MG63 (cell line): ENCODE measurements around the gene CORO2B. TPM values are rescaled to one million over a fixed set of nuclear protein-coding genes. Genes with fewer than 3 reads are reported as not detected.
A peak's percentile ranks its signal among the peaks of the same experiment; 100 is the strongest.

Experiments
- DNase-seq: peaks from one replicate; pipeline ENCODE4 v3.0.0-alpha.2; 2020
- H3K27me3 ChIP-seq: fragments of 250-450 bp; sonication (Bioruptor Pico); 2 replicates; pipeline ENCODE4 v1.5.1; 2020; ENCODE audit warnings: mild to moderate bottlenecking, moderate library complexity
- H3K36me3 ChIP-seq: fragments of 250-450 bp; sonication (Bioruptor Pico); 2 replicates; pipeline ENCODE4 v1.5.1; 2020; ENCODE audit warnings: mild to moderate bottlenecking, moderate library complexity
- H3K4me3 ChIP-seq: fragments of 250-450 bp; sonication (Bioruptor Pico); 2 replicates; pipeline ENCODE4 v1.5.1; 2020; ENCODE audit warnings: mild to moderate bottlenecking, moderate library complexity
- H3K9me3 ChIP-seq: fragments of 250-450 bp; sonication (Bioruptor Pico); 2 replicates; pipeline ENCODE4 v1.5.1; 2020; ENCODE audit warnings: mild to moderate bottlenecking, moderate library complexity
- total RNA-seq: library from RNA; depleted of rRNA; stranded (reverse); fragments of >200 nt; shearing (Covaris generic); gene quantifications from 2 replicates; pipeline ENCODE4 v1.2.3, GENCODE V29; 2014; ENCODE audit warnings: low replicate concordance

The CORO2B gene
- total RNA-seq, 1 experiment from 2014 or later, result 7.1 TPM

- H3K27me3 ChIP-seq, result no peaks in the 10 kb centered on the region
- no peaks in the 10 kb centered on the region for H3K9me3 ChIP-seq
- H3K36me3 ChIP-seq, result peaks cover 18% of the 10 kb centered on the region
- no peak overlapping the region for H3K4me3 ChIP-seq
- DNase-seq, result no peak
Observed at GRCh38 chr15:68696414-68697363, 117.9 kb downstream of the CORO2B start.

DNA sequence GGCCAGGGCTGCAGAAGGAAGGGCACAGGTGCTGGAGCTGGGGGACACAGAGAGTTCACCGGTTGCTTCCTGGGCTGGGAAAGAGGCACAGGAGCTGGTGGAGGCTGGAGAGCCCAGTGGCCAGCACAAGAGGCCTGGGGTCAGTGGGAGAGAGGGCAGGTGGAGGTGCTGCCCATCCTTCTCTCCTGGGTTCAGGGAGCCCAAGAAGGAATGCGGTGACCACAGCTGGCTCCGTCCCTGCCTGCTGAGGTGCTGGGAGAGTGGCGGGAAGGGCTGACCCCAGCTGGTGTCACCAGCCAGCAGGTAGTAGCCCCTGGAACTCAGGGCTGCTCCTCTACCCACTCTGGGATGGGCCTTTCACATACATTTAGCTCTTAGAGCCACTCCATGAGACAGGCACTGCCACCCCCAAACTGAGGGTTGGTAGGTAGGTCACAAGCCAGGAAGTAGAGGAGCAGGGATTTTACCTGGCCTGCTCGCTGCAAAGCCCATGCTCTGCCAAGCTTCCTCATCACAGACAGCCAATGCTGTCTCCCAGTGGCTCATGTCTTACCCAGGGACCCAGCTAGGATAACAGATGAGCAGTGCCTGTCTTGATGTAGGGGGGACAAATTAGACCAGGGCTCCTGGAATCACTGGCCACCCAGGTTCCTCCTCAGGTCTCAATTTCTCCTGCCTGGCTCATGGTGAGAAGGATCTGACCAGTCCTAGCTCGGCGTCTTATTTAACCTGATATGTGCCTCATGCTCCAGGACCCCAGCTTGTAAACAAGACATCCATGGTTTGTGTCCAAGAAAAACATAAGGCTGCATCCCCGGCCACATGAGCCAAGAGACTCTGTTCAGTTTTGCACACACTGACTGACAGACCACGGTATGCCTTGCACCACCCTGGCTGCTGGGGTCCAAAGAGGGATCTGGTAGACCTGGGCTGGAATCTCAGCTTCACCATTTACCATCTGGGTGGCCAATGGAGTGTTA, 119.2 kb downstream of the CORO2B start:
- H3K9me3 ChIP-seq, result no peaks in the 10 kb centered on the region
- H3K4me3 ChIP-seq, result no peak overlapping the region
- H3K27me3 ChIP-seq, result no peaks in the 10 kb centered on the region
- peaks cover 18% of the 10 kb centered on the region for H3K36me3 ChIP-seq
- DNase-seq, result no peak

DNA sequence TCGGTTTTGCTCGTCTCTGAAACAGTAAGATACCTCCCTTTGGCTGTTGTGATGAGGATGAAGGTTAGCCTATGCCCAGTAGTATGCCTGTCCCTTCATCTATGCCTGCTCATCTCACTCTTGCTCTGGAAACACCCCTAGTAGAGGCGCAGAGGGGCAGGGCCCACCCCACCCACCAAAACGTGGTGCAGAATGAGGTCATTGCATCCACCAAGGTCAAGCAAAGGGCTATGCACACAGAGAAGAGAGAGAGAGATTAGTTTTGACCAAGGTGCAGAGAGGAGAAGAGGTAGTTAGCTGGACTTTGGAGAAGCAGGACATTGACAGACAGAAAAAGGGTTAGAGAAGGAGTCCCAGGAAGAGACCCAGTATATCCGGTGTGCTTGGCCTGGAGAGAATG, 119.9 kb downstream of the CORO2B start:
- H3K4me3 ChIP-seq, result no peak overlapping the region
- peaks cover 18% of the 10 kb centered on the region for H3K36me3 ChIP-seq
- H3K27me3 ChIP-seq, result no peaks in the 10 kb centered on the region
- no peak for DNase-seq
- H3K9me3 ChIP-seq, result no peaks in the 10 kb centered on the region

GRCh38 chr15:68699124-68699880, 120.5 kb downstream of the CORO2B start:
- H3K27me3 ChIP-seq, result no peaks in the 10 kb centered on the region
- no peak for DNase-seq
- H3K36me3 ChIP-seq, result peaks cover 14% of the 10 kb centered on the region
- no peaks in the 10 kb centered on the region for H3K9me3 ChIP-seq
- no peak overlapping the region for H3K4me3 ChIP-seq

DNA sequence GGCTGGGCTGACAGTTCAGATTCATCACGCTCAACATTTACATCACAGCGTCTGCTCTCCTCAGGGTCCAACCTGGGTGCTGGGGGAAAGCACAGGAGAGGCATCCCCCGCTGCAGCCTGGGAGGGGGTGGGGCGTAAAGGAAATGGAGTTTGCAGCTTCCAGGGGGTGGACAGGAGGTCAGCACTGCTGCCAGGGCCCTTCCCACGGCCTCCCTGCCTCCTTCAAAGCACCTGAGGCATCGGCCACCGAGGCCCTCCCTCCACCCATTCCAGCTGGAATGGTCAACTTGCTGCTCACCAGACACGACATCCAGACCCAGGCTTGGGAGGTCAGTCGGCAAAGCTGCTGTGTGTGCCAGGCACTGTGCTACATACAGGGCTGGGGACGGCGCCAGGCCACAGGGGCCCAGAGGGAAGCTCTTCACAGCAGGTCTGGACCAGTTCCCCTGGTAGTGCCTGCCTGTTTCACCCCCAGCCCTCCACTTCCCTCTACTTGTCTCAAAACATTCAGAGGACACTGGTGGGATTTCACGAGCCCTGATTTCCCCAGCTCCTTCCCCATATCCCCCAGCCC, 121.2 kb downstream of the CORO2B start:
- Histone ChIP-seq H3K27me3 (no peaks in the 10 kb centered on the region), H3K4me3 (no peak overlapping the region)
- DNase-seq, result no peak

DNA sequence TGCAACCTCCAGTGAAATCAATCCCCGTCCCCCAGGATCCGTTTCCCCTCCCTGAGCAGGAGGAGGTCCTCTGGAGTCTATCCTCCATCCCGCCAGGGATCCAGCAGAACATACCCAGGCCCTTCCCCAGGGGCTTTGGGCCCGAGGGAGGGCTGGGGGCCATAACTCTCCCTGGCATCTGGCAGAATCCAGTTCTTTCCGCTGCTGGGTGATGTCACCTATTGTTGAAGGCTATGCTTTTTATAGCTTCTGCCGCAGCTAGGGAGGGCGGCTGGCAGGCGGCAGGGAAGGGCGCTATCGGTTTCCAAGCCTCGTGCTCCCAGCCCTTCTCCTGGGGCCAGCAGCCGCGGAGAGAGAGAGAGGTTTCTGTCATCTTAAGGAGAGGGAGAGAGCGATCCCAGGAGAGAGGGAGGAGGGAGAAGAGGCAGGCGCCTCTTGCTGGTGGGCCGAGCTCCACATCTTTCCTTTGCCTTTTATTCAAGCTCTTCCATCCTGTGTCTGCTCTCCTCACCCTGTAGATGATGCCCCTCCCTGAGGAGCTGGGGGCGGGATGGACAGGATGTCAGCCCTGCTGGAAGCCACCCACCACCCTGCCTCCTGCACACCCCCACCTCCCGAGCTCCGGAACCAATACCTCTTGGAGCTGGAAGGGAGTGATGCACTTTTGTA, 121.8 kb downstream of the CORO2B start:
- H3K9me3 ChIP-seq, result no peaks in the 10 kb centered on the region
- no peaks in the 10 kb centered on the region for H3K27me3 ChIP-seq
- DNase-seq, result peak; percentile 72
- H3K36me3 ChIP-seq, result peaks cover 11% of the 10 kb centered on the region
- H3K4me3 ChIP-seq, result no peak overlapping the region

More for the DNA sequence above, 121.2 kb downstream of the CORO2B start:
- Histone ChIP-seq H3K36me3 (peaks cover 12% of the 10 kb centered on the region), H3K9me3 (no peaks in the 10 kb centered on the region)

- Histone ChIP-seq H3K27me3 (no peaks in the 10 kb centered on the region), H3K36me3 (peaks cover 10% of the 10 kb centered on the region), H3K9me3 (no peaks in the 10 kb centered on the region), H3K4me3 (no peak overlapping the region)
- DNase-seq, result no peak
Observed at GRCh38 chr15:68701886-68702285, 123.1 kb downstream of the CORO2B start.

DNA sequence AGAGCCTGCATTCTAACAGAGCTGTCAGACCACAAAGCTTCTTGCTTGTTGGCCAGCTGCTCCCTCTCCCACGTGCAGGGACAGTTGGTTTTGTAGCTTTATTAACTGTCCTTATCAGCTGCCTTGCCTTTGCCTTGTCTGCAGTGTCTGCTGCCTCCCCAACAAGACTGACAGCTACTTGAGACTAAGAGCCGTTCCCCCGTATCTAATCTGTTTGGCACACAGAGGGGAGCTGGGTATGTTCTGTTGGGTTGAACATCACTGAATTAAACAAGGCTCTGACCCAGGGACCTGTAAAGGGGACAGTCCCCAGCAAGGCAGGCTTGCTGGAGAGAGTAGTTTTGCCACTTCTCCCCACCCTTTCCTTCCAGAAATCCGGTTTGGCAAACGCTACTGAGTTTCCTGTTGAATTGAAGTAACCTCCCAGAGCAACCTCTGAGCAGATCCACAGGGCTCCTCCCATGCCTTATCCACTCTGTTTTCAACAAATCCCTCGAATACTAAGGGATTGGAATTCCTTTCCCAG, 125.8 kb downstream of the CORO2B start:
- H3K4me3 ChIP-seq, result no peak overlapping the region
- no peaks in the 10 kb centered on the region for H3K36me3 ChIP-seq
- no peaks in the 10 kb centered on the region for H3K9me3 ChIP-seq
- H3K27me3 ChIP-seq, result no peaks in the 10 kb centered on the region
- peak; percentile 18 for DNase-seq

DNA sequence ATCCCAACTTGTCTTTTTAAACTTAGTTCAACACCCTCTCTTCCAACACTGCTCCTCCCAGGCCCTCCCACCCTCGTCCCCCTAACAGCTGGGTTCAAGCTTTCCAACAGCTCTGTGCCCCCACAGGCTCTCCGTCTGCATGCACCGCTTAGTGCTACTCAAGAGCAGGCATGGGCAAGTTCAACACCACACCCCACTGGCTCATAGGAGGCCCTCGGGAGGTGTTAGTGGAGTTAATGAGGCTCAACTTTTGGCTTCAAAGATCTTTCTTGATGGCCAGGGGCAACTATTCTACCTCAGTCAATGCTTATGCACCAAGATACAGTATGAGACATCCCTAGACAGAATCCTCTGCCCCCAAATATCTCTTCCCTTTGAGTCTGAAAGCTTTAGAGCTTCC, 127.5 kb downstream of the CORO2B start:
- H3K9me3 ChIP-seq, result no peaks in the 10 kb centered on the region
- DNase-seq, result no peak
- no peak overlapping the region for H3K4me3 ChIP-seq
- H3K27me3 ChIP-seq, result no peaks in the 10 kb centered on the region
- peaks cover 8% of the 10 kb centered on the region for H3K36me3 ChIP-seq

- Histone ChIP-seq H3K4me3 (no peak overlapping the region), H3K9me3 (no peaks in the 10 kb centered on the region), H3K27me3 (no peaks in the 10 kb centered on the region), H3K36me3 (peaks cover 14% of the 10 kb centered on the region)
- no peak for DNase-seq
Observed at GRCh38 chr15:68706931-68707330, 128.1 kb downstream of the CORO2B start.

DNA sequence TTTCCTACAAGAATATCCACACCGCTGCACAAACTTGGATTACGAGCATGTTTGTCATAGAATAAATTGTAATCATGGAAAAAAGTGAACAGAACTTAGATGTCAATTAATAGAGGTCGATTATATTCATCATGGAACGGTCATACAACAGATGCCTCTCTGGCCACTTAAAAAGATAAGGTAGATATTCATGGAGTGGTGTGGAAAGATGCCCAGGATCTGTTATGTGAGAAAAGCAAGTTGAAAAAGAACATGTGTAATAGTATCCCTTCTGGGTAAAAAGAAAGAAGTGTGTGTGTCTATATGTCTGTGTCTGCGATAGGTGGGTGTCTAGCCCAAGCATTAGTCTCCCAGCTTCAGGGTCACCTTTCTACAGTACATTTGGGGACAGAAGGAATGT, 128.6 kb downstream of the CORO2B start:
- DNase-seq, result no peak
- H3K27me3 ChIP-seq, result no peaks in the 10 kb centered on the region
- H3K36me3 ChIP-seq, result peaks cover 18% of the 10 kb centered on the region
- H3K9me3 ChIP-seq, result no peaks in the 10 kb centered on the region
- no peak overlapping the region for H3K4me3 ChIP-seq

- peaks cover 41% of the 10 kb centered on the region for H3K36me3 ChIP-seq
- H3K9me3 ChIP-seq, result no peaks in the 10 kb centered on the region
- no peaks in the 10 kb centered on the region for H3K27me3 ChIP-seq
- no peak overlapping the region for H3K4me3 ChIP-seq
- DNase-seq, result no peak
Observed at GRCh38 chr15:68709876-68710275, 131.1 kb downstream of the CORO2B start.

DNA sequence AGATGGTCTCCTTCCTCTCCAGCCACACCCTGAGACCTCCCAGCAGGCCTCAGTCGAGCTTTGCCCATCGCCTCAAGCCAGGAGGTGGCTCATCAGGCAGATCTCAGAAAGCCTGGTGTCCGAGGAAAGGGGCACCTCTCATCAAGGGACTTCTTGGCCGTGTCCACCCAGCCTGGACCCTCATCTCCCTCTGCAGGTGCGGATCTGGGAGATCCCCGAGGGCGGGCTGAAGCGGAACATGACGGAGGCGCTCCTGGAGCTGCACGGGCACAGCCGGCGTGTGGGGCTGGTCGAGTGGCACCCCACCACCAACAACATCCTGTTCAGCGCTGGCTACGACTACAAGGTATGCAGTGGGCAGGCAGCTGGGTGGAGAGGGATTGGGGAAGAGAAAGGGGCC, 131.7 kb downstream of the CORO2B start:
- no peak overlapping the region for H3K4me3 ChIP-seq
- no peak for DNase-seq
- H3K9me3 ChIP-seq, result no peaks in the 10 kb centered on the region
- peaks cover 46% of the 10 kb centered on the region for H3K36me3 ChIP-seq
- no peaks in the 10 kb centered on the region for H3K27me3 ChIP-seq

- Histone ChIP-seq H3K9me3 (no peaks in the 10 kb centered on the region), H3K36me3 (peaks cover 54% of the 10 kb centered on the region), H3K27me3 (no peaks in the 10 kb centered on the region), H3K4me3 (no peak overlapping the region)
- no peak for DNase-seq
Observed at GRCh38 chr15:68711406-68711805, 132.6 kb downstream of the CORO2B start.

GRCh38 chr15:68712886-68713285, 134.1 kb downstream of the CORO2B start:
- H3K4me3 ChIP-seq, result no peak overlapping the region
- H3K27me3 ChIP-seq, result no peaks in the 10 kb centered on the region
- no peak for DNase-seq
- no peaks in the 10 kb centered on the region for H3K9me3 ChIP-seq
- peaks cover 57% of the 10 kb centered on the region for H3K36me3 ChIP-seq
